ENCODE measurements around the gene WDR54. TPM values are rescaled to one million over a fixed set of nuclear protein-coding genes. Genes with fewer than 3 reads are reported as not detected.
A peak's percentile ranks its signal among the peaks of the same experiment; 100 is the strongest.

The WDR54 gene
- total RNA-seq, 1 donor from 2014 or later, result 26.9 TPM

DNA sequence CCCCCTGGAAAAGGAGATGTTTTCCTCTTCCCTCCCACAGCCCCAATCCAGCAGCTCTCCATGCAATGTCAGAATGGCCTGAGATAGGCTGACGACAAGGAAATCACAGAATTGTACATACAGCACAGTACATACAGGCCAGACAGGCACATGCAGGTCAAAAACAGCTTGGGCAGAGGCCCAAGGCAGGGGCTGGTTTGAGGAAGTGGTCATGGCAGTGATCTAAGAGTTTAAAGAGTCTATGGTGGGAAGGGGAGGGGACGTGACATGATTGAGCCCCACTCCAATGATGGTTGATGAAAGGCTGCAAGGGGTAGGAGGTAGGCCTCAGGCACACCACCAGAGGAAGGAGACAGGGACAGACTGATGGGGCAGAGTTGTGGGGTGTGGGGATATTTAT is 45.7 kb upstream of the WDR54 start:
- peaks cover 7% of the 10 kb centered on the region for H3K36me3 ChIP-seq (ENCODE audit: control insufficient read depth, insufficient read depth, low read length)
- DNase-seq (ENCODE audit: low read depth) (no peak), FAIRE-seq (no peak)
- H3K27me3 ChIP-seq (ENCODE audit: control insufficient read depth, insufficient read depth, low read length), result no peaks in the 10 kb centered on the region
- TF ChIP-seq, protein P1, sequence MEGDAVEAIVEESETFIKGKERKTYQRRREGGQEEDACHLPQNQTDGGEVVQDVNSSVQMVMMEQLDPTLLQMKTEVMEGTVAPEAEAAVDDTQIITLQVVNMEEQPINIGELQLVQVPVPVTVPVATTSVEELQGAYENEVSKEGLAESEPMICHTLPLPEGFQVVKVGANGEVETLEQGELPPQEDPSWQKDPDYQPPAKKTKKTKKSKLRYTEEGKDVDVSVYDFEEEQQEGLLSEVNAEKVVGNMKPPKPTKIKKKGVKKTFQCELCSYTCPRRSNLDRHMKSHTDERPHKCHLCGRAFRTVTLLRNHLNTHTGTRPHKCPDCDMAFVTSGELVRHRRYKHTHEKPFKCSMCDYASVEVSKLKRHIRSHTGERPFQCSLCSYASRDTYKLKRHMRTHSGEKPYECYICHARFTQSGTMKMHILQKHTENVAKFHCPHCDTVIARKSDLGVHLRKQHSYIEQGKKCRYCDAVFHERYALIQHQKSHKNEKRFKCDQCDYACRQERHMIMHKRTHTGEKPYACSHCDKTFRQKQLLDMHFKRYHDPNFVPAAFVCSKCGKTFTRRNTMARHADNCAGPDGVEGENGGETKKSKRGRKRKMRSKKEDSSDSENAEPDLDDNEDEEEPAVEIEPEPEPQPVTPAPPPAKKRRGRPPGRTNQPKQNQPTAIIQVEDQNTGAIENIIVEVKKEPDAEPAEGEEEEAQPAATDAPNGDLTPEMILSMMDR (IDR thresholded peaks at IDR 0.05; ENCODE audit: insufficient read depth, low read length, severe bottlenecking), result no peak
- H3K4me3 ChIP-seq (ENCODE audit: low read depth, low read length), result no peak overlapping the region

DNA sequence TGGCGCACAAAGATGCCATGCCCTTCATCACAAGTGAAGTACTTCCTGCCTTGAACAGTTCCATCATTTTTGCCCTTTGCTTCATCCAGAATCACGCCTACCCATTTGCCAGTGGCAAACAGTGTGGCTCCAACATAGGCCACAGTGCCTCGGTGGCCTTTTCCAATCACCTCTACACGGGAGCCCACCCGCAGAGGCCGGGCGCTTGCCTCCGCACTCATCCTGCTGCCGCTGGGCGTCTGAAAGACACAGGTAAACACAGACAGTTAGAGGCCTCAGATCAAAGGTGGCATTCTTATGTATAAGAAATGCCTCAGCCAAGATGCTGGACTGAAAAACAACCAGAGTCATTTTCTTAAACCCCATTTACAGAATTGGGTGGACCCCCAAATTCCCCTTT is 43.5 kb upstream of the WDR54 start:
- FAIRE-seq, result no peak
- H3K4me3 ChIP-seq (ENCODE audit: low read depth, low read length), result no peak overlapping the region
- TF ChIP-seq, protein P1 (IDR thresholded peaks at IDR 0.05; ENCODE audit: insufficient read depth, low read length, severe bottlenecking), result no peak

DNA sequence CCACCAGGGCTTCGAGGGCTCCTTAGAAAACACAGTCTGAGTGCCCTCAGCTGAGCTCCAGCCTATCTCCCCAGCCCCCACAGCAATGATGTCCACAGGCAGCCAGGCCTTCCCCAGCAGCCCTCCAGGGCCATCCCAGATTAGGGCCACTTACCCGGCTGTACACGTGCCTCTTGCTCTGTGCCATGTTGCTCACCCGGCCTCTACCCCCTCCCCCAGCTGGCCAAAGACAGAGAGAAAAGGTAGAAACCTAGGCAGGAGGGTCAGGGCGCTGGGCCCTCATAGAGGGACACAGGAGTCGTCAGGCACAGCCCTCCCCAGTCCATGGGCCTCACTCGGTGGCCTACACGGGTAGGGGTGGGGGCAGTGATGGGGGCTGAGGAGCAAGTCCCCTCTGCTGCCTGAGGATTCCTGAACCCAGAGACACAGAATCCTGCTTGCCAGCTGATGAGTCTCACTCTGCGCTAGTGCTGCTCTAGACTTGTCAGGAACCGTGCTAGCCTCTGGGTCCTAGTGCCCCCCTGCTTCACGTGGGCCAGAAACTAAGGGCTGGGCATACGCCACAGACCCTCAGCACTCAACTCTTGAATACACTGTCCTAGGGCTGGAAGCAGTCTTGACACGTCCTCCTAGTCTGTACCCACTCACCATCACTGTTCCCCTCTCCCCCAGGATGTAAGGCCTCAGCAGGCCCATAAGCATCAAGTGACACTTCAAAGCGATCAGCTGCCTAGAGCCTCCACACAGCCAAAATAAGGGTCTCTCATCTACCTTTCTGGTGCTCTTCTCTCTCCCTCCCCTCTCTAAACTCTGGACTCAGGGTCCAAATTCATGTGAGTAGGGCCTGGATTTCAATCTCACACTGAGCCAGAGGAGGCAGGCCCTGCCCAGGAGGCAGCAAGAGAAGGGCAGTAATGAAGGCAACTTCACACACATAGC is 41.4 kb upstream of the WDR54 start, which contains the start of gene DCTN1:
Gene DCTN1, minus strand, starts transcription at position 461 of the 939 bp plus-strand sequence. Its CDS starts 274 bp downstream, at position 187.
- Histone ChIP-seq H3K27me3 (ENCODE audit: control insufficient read depth, insufficient read depth, low read length) (no peaks in the 10 kb centered on the region), H3K36me3 (ENCODE audit: control insufficient read depth, insufficient read depth, low read length) (peaks cover 5% of the 10 kb centered on the region), H3K4me3 (ENCODE audit: low read depth, low read length) (peak within 1 kb of the TSS; percentile 20)
- peak; percentile 56 for DNase-seq (ENCODE audit: low read depth)
- FAIRE-seq, result no peak
- TF ChIP-seq, protein P1 (IDR thresholded peaks at IDR 0.05; ENCODE audit: insufficient read depth, low read length, severe bottlenecking), result no peak

More for the DNA sequence above, 43.5 kb upstream of the WDR54 start:
- Histone ChIP-seq H3K27me3 (ENCODE audit: control insufficient read depth, insufficient read depth, low read length) (no peaks in the 10 kb centered on the region), H3K36me3 (ENCODE audit: control insufficient read depth, insufficient read depth, low read length) (peaks cover 5% of the 10 kb centered on the region)
- DNase-seq (ENCODE audit: low read depth), result no peak

DNA sequence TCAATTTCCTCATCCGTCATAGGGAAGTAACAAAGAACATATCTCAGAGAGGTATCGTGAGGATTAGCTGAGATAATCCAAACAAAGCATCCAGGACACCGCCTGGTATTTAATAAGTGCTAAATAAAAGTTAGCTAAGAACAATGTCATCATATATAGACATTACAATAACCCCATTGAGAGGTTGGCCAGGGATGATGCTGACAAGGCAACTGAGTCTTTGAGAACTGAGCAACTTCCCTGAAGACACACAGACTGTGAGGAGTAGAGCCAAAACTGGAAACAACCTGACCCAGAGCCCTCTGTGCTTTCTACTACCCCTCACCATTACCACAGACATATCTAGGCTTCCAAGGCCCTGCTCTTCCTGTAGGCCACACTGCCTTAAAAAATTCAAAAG is 39.8 kb upstream of the WDR54 start:
- DNase-seq (ENCODE audit: low read depth), result no peak
- Histone ChIP-seq H3K27me3 (ENCODE audit: control insufficient read depth, insufficient read depth, low read length) (no peaks in the 10 kb centered on the region), H3K4me3 (ENCODE audit: low read depth, low read length) (no peak overlapping the region), H3K36me3 (ENCODE audit: control insufficient read depth, insufficient read depth, low read length) (peaks cover 5% of the 10 kb centered on the region)
- TF ChIP-seq, protein P1 (IDR thresholded peaks at IDR 0.05; ENCODE audit: insufficient read depth, low read length, severe bottlenecking), result no peak
- no peak for FAIRE-seq

DNA sequence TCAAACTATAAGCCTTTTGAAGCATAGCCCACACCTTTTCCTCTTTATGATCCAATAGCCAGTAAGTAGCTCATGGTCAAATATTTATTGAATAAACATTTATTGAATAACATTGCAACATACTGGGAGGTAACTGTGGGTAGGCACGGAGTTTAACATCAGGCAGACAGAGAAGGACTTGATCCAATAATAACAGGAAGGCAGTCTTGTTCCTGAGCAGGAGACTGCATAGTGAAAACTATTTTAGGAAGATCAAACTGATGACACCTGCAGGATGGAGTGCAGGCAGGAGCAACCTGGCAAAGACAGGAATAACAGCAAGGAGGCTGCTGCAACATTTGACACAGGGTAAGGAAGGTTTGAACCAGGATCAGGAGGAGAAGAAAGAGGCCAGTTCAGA is 38.3 kb upstream of the WDR54 start:
- TF ChIP-seq, protein P1 (IDR thresholded peaks at IDR 0.05; ENCODE audit: insufficient read depth, low read length, severe bottlenecking), result no peak
- Histone ChIP-seq H3K36me3 (ENCODE audit: control insufficient read depth, insufficient read depth, low read length) (no peaks in the 10 kb centered on the region), H3K4me3 (ENCODE audit: low read depth, low read length) (no peak overlapping the region), H3K27me3 (ENCODE audit: control insufficient read depth, insufficient read depth, low read length) (no peaks in the 10 kb centered on the region)
- DNase-seq (ENCODE audit: low read depth), result peak; percentile 34
- no peak for FAIRE-seq

Measured in bronchial epithelial cell (primary cell).